BJ (cell line): ENCODE measurements around the gene TBCEL. TPM values are rescaled to one million over a fixed set of nuclear protein-coding genes. Genes with fewer than 3 reads are reported as not detected.

ENCODE experiments used
- CTCF ChIA-PET: fragments of 350-600 bp; formaldehyde crosslinking; extraction: SDS; loops from one replicate; lab custom pipeline; 2021; ENCODE audit warnings: antibody characterized with exemption, inconsistent platforms; lab: Yijun Ruan, JAX
- POLR2A ChIA-PET: fragments of 300-600 bp; sonication (Branson Sonifier 250); formaldehyde crosslinking; extraction: SDS; loops from one replicate; lab custom pipeline; 2021; ENCODE audit warnings: antibody characterized with exemption; lab: Charles Lee
- DNase-seq: peaks from one replicate; pipeline ENCODE4 v3.0.0-alpha.2; 2011; ENCODE audit warnings: low read depth
- H3K27me3 ChIP-seq: 2 replicates; pipeline ENCODE4 v1.6.0; 2011; ENCODE audit warnings: low read length; ENCODE audit not compliant: control insufficient read depth, insufficient read depth
- H3K36me3 ChIP-seq: 2 replicates; pipeline ENCODE4 v1.5.1; 2011; ENCODE audit warnings: low read length; ENCODE audit not compliant: control insufficient read depth, insufficient read depth
- H3K4me3 ChIP-seq: 2 replicates; pipeline ENCODE4 v1.5.1; 2011; ENCODE audit warnings: low read depth, mild to moderate bottlenecking, control low read depth, low read length
- CTCF ChIP-seq: IDR thresholded peaks from 2 replicates; pipeline ENCODE4 v1.5.1; 2011; ENCODE audit warnings: low read depth, mild to moderate bottlenecking, control low read depth, inconsistent platforms, low read length, moderate library complexity; ENCODE audit not compliant: insufficient read depth
- polyA plus RNA-seq: library from polyadenylated mRNA; depleted of rRNA; stranded (reverse); fragments of >200 nt; gene quantifications from 2 replicates; pipeline ENCODE4 v1.2.3, GENCODE V29; 2011

TBCEL gene
- polyA plus RNA-seq, 1 experiment, result 8.6 TPM

GRCh38 chr11:121122328-121122727 is 98.4 kb downstream of the TBCEL start:
- TF ChIP-seq CTCF, result no peak
- H3K27me3 ChIP-seq, result no peaks in the 10 kb centered on the region
- no peak overlapping the region for H3K4me3 ChIP-seq
- POLR2A ChIA-PET, result no interaction called here
- no peak for DNase-seq
- CTCF ChIA-PET, result no interaction called here
- H3K36me3 ChIP-seq, result no peaks in the 10 kb centered on the region

- ChIA-PET POLR2A (no interaction called here), CTCF (interaction anchor here (1.1 kb wide), 1 partner anchor 10 kb away, joined by 4 read pairs; no protein-coding TSS in a partner anchor)
- TF ChIP-seq CTCF, result no peak
- Histone ChIP-seq H3K36me3 (no peaks in the 10 kb centered on the region), H3K4me3 (no peak overlapping the region), H3K27me3 (no peaks in the 10 kb centered on the region)
- DNase-seq, result no peak
Measured at GRCh38 chr11:121123496-121124069, 99.7 kb downstream of the TBCEL start.

GRCh38 chr11:121127809-121128208 is 103.9 kb downstream of the TBCEL start:
- CTCF ChIA-PET, result no interaction called here
- POLR2A ChIA-PET, result no interaction called here
- Histone ChIP-seq H3K27me3 (no peaks in the 10 kb centered on the region), H3K36me3 (no peaks in the 10 kb centered on the region), H3K4me3 (no peak overlapping the region)
- no peak for TF ChIP-seq CTCF
- no peak for DNase-seq

- no peak for TF ChIP-seq CTCF
- Histone ChIP-seq H3K27me3 (no peaks in the 10 kb centered on the region), H3K36me3 (no peaks in the 10 kb centered on the region), H3K4me3 (no peak overlapping the region)
- CTCF ChIA-PET, result no interaction called here
- no peak for DNase-seq
- POLR2A ChIA-PET, result no interaction called here
Measured at GRCh38 chr11:121129362-121130340, 105.7 kb downstream of the TBCEL start.

- no peak for TF ChIP-seq CTCF
- no peak for DNase-seq
- ChIA-PET POLR2A (no interaction called here), CTCF (no interaction called here)
- no peaks in the 10 kb centered on the region for H3K27me3 ChIP-seq
- H3K36me3 ChIP-seq, result no peaks in the 10 kb centered on the region
- H3K4me3 ChIP-seq, result no peak overlapping the region
Measured at GRCh38 chr11:121131656-121132055, 107.8 kb downstream of the TBCEL start.
